ELF-1 (cell line): ENCODE measurements around the gene KLK6.

Source experiments
- DNase-seq: peaks from one replicate; pipeline ENCODE4 v3.0.0-alpha.2; 2016; ENCODE audit warnings: low read depth, low spot score

Gene KLK6

GRCh38 chr19:50910722-50911121, 58.7 kb downstream of the KLK6 start:
- DNase-seq, result no peak

DNA sequence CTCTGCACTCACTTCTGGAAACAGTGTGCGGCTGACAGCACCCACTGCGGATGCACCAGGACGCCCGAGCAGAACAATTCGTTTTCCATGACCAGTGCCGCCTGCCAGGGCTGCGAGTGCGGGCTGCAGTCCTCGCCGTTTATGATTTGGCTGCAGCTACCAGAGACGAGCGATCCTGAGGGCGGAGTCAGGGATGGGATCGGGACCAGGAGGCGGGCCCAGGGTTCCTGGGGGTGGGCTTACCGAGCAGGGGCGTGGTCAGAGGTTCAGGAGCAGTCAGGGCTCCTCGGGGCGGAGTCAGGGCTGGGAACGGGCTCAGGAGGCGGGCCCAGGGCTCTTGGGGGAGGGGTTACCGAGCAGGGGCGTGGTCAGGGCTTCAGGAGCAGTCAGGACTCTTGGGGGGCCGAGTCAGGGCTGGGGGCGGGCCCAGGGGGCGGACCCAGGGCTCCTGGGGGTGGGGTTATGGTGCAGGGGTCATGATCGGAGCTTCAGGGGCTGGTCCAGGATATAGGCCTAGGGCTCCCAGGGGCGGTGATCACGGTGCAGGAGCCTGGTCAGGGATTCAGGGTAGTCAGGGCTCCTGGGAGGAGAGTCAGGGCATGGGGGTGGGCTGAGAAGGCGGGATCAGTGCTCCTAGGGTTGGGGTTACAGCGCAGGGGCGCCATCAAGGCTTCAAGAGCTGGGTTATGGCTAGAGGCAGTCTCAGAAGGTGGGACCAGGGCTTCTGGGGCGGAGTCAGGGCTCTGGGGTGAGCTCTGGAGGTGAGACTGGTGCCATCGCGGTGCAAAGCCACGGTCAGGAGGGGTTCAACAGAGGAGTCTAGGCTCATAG, 59.9 kb downstream of the KLK6 start:
- DNase-seq, result peak; percentile 97
